Brain pericyte (primary cell): ENCODE measurements around the gene BEGAIN.

Experiments used
- DNase-seq: peaks from one replicate; pipeline ENCODE4 v3.0.0-alpha.2; 2012; ENCODE audit warnings: low read depth, low spot score

The BEGAIN gene

GRCh38 chr14:100536721-100537445, 50.3 kb downstream of the BEGAIN start:
- no peak for DNase-seq

GRCh38 chr14:100536121-100536510, 51.1 kb downstream of the BEGAIN start:
- DNase-seq: no peak

GRCh38 chr14:100535287-100536120, 51.7 kb downstream of the BEGAIN start:
- no peak for DNase-seq

- DNase-seq: no peak
Measured at GRCh38 chr14:100534528-100535286, 52.5 kb downstream of the BEGAIN start.

- no peak for DNase-seq
Measured at GRCh38 chr14:100533656-100534485, 53.3 kb downstream of the BEGAIN start.

- DNase-seq: no peak
Measured at GRCh38 chr14:100532906-100533655, 54.1 kb downstream of the BEGAIN start.

- DNase-seq: no peak
Measured at GRCh38 chr14:100532154-100532861, 54.9 kb downstream of the BEGAIN start.

- no peak for DNase-seq
Measured at GRCh38 chr14:100531152-100532121, 55.8 kb downstream of the BEGAIN start.

GRCh38 chr14:100530270-100531072, 56.7 kb downstream of the BEGAIN start:
- DNase-seq: no peak

GRCh38 chr14:100529561-100530031, 57.6 kb downstream of the BEGAIN start:
- no peak for DNase-seq

GRCh38 chr14:100528962-100529560, 58.2 kb downstream of the BEGAIN start:
- DNase-seq: no peak

GRCh38 chr14:100526632-100527031, 60.6 kb downstream of the BEGAIN start:
- no peak for DNase-seq

GRCh38 chr14:100526057-100526456, 61.2 kb downstream of the BEGAIN start:
- DNase-seq: no peak

- DNase-seq: no peak
Measured at GRCh38 chr14:100525615-100526014, 61.6 kb downstream of the BEGAIN start.

GRCh38 chr14:100524933-100525243, 62.3 kb downstream of the BEGAIN start:
- no peak for DNase-seq

GRCh38 chr14:100524233-100524932, 62.8 kb downstream of the BEGAIN start:
- no peak for DNase-seq

GRCh38 chr14:100523843-100524169, 63.4 kb downstream of the BEGAIN start:
- no peak for DNase-seq
